ENCODE results near the gene NUDT3.
"Not testable (repeated sequence)": the region's sequence is repeated elsewhere in the genome, so short reads cannot be mapped to it uniquely, and the experiment has no call there.

The NUDT3 gene

GRCh38 chr6:34249469-34250261, 142.8 kb downstream of the NUDT3 start:
- DNase-seq (ENCODE audit: low spot score), result no peak

GRCh38 chr6:34248727-34249468, 143.6 kb downstream of the NUDT3 start, which contains the start of gene SMIM29:
Gene SMIM29, minus strand, starts transcription at chr6:34249006. Its CDS starts 1,215 bp downstream, at chr6:34247791.
- DNase-seq (ENCODE audit: low spot score), result peak; percentile 95

GRCh38 chr6:34248198-34248726, 144.2 kb downstream of the NUDT3 start:
- peak; percentile 81 for DNase-seq (ENCODE audit: low spot score)

- DNase-seq (ENCODE audit: low spot score), result peak; percentile 30
These were observed 144.8 kb downstream of the NUDT3 start for GRCh38 chr6:34247481-34248197.

GRCh38 chr6:34246563-34247391, 145.7 kb downstream of the NUDT3 start:
- peak; percentile 42 for DNase-seq (ENCODE audit: low spot score)

DNA sequence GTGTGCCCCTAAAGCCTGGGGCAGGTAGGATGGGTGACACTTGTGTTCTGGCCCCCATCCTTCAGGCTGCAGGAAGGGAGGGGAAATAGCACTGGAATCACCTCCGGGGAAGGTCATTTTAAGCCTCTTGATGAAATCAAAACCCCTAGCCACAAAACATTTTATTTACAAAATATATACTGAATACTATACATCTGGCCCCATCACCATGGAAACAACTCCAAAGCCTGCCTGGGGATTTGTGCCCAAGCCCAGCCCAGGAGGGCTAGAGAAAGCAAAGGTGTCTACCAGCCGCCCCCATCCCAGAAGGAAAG, 146.3 kb downstream of the NUDT3 start:
- peak; percentile 75 for DNase-seq (ENCODE audit: low spot score)

GRCh38 chr6:34245761-34246140, 146.7 kb downstream of the NUDT3 start:
- DNase-seq (ENCODE audit: low spot score), result not testable (repeated sequence)

GRCh38 chr6:34245032-34245760, 147.3 kb downstream of the NUDT3 start:
- DNase-seq (ENCODE audit: low spot score), result not testable (repeated sequence)

GRCh38 chr6:34243901-34244884, 148.3 kb downstream of the NUDT3 start:
- DNase-seq (ENCODE audit: low spot score), result peak; percentile 96

DNA sequence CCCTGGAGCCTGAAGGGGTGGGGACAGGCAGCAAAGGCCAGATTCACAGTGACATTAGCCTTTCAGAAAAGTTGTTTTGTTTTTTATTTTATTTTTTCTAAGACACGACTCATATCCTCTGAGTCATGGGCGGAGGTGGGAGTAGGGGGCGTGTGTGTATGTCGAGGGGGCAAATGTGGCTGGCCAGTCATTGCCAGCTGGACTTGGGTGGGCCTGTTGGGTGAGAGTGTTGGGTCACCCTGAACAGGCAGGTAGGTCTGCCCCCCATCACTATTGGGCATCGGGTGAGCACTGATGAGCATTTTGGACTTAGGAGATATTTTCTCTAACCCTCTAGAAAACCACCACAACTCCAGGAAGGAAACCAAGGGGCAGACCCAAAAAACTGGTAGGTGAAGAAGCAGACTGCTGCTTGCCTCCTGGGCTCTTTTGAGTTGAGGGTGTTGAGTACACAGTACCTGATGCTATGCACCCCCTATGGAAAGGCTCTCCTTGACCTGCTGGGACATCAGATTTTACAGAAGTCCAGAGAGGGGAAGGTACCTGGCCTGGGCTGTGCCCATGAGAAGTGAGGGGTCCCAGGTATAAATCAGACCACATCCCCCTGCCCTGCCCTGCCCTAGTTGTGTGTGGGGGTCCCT, 149.2 kb downstream of the NUDT3 start:
- DNase-seq (ENCODE audit: low spot score), result peak; percentile 87

GRCh38 chr6:34242252-34243130, 150.0 kb downstream of the NUDT3 start:
- DNase-seq (ENCODE audit: low spot score), result peak; percentile 75

DNA sequence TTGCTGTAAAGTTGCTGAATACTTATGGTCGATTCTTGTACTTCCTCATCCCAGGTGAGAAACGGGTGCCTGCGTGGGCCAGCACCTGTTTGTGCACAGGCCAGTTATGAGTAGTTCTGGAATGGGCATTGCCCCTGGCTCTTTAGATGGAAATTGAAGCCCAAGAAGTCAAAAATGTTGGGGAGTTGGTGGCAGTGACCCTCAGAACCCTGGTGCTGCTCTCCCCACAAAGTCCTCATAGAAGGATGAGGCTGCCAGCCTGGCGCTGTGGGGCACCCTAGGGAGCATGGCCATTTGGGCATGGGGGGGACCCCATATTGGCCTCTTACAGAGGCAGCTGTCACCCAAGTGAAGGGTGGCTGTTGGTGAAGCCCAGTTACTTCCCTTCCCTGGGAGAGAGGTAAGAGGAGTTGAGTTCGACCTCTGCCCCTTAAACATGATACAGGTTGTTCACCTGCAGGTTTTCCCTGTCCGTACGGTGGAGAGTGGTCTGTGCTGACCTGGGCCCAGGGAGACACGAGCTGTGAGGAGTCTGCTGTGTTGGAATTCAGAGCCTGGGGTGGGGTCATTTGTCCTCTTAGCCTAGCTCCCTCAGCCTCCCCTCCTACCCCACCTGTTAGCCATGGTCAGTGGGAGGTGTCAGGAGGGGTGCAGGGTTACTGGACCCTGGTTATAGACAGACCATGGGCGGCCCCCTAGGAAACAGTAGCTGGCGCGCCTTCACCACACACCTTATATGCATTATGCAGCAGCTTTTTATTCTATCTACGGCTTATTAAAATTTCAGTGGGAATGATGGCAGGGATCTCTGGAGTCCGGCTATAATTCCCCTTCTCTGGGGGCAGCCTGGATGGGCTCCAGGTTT, 150.9 kb downstream of the NUDT3 start:
- DNase-seq (ENCODE audit: low spot score), result no peak

DNA sequence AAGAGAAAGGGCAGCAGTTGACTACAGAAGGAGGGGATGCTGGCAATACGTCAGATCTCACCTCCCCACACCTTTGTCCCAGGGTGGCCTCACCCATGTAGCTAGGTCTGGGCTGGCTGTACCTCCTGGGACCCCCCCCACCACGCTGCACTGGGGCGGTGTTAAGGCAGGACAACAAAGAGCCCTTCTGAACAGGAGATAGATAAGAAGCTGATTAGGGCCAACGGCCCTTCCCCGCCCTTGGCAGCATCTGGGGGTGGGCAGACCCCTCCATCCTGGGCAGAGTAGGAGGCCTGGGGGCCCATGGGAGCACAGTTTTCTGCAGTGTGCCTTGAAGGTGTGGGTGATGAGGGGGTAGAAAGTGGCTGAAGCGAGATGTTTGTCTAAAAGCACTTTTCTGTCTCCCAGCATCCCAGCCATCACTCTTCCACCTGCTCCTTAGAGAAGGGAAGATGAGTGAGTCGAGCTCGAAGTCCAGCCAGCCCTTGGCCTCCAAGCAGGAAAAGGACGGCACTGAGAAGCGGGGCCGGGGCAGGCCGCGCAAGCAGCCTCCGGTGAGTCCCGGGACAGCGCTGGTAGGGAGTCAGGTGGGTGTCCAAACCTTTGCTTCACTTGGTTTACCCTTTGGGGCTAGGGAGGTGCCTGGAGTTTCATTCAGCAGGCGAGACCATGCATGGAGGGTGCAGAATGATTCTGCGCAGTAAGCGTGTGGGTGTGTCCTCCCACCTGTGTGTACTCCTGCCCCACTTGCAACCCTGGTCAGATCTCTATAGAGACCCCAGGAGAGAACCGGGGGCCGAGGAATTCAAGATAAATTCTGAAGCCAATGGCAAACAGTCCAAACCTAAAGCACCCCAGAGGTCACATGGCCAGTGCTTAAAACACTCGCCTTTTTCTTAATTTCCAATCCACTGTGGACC, 151.9 kb downstream of the NUDT3 start:
- DNase-seq (ENCODE audit: low spot score), result no peak

- DNase-seq (ENCODE audit: low spot score), result no peak
These were observed 152.6 kb downstream of the NUDT3 start for GRCh38 chr6:34239893-34240292.

GRCh38 chr6:34239500-34239825, 153.0 kb downstream of the NUDT3 start:
- no peak for DNase-seq (ENCODE audit: low spot score)
